HG03066 (cell line): ENCODE results near the gene BCAP29.
"Not testable (repeated sequence)": the region's sequence is repeated elsewhere in the genome, so short reads cannot be mapped to it uniquely, and the experiment has no call there.

Source experiments
- ATAC-seq: cut with Tn5 transposase; IDR thresholded peaks from one replicate; pipeline ENCODE4 v1.9.1; 2021; ENCODE audit warnings: low read depth; ENCODE audit not compliant: unreplicated experiment

BCAP29 gene

GRCh38 chr7:107579885-107580715 is at the start of gene BCAP29:
Gene BCAP29, plus strand, starts transcription at chr7:107580246. Its CDS starts 527 bp downstream, at chr7:107580773.
- ATAC-seq: peak; percentile 90

GRCh38 chr7:107530751-107531150 is 49.3 kb upstream of the BCAP29 start:
- ATAC-seq: no peak

GRCh38 chr7:107534139-107534538 is 45.9 kb upstream of the BCAP29 start:
- no peak for ATAC-seq

- ATAC-seq: not testable (repeated sequence)
These were observed 42.8 kb upstream of the BCAP29 start for GRCh38 chr7:107537228-107537627.

- ATAC-seq: no peak
These were observed 42.0 kb upstream of the BCAP29 start for GRCh38 chr7:107538001-107538400.

- ATAC-seq: no peak
These were observed 36.6 kb upstream of the BCAP29 start for GRCh38 chr7:107543338-107543993.

GRCh38 chr7:107544848-107545591 is 35.0 kb upstream of the BCAP29 start:
- ATAC-seq: no peak

GRCh38 chr7:107551936-107552335 is 28.1 kb upstream of the BCAP29 start:
- no peak for ATAC-seq

- no peak for ATAC-seq
These were observed 24.2 kb upstream of the BCAP29 start for GRCh38 chr7:107555893-107556292.

- no peak for ATAC-seq
These were observed 20.2 kb upstream of the BCAP29 start for GRCh38 chr7:107559864-107560263.

- no peak for ATAC-seq
These were observed 19.0 kb upstream of the BCAP29 start for GRCh38 chr7:107560898-107561516.

- ATAC-seq: peak; percentile 63
These were observed 16.8 kb upstream of the BCAP29 start for GRCh38 chr7:107563081-107563774.

- peak; percentile 94 for ATAC-seq
These were observed 16.1 kb upstream of the BCAP29 start, which contains the start of the genes COG5 and DUS4L for GRCh38 chr7:107563775-107564552. Gene COG5, minus strand, starts transcription at chr7:107563920. Its CDS starts 24 bp downstream, at chr7:107563896. Gene DUS4L, plus strand, starts transcription at chr7:107563971. Its CDS starts 3,100 bp downstream, at chr7:107567071.

- no peak for ATAC-seq
These were observed 15.3 kb upstream of the BCAP29 start for GRCh38 chr7:107564553-107565298.

GRCh38 chr7:107570298-107570697 is 9.7 kb upstream of the BCAP29 start:
- no peak for ATAC-seq

GRCh38 chr7:107573537-107573936 is 6.5 kb upstream of the BCAP29 start:
- no peak for ATAC-seq

GRCh38 chr7:107579554-107579884 is 527 bp upstream of the BCAP29 start:
- peak; percentile 2 for ATAC-seq

GRCh38 chr7:107580716-107581383 is 804 bp downstream of the BCAP29 start:
- ATAC-seq: no peak
